ES-I3 (cell line): Measurements from ENCODE around the gene KPTN.
A peak's percentile ranks its signal among the peaks of the same experiment; 100 is the strongest.
"Not testable (repeated sequence)": the region's sequence is repeated elsewhere in the genome, so short reads cannot be mapped to it uniquely, and the experiment has no call there.

Experiments used
- H3K36me3 ChIP-seq: 2 replicates; pipeline ENCODE4 v1.6.1; 2013; ENCODE audit warnings: mild to moderate bottlenecking, low read length, control low read depth, moderate library complexity; ENCODE audit not compliant: insufficient read depth
- H3K4me1 ChIP-seq: 2 replicates; pipeline ENCODE4 v1.6.1; 2013; ENCODE audit warnings: mild to moderate bottlenecking, control low read depth, low read length; ENCODE audit not compliant: insufficient read depth
- H3K9ac ChIP-seq: 2 replicates; pipeline ENCODE4 v1.6.1; 2013; ENCODE audit warnings: low read depth, mild to moderate bottlenecking, low read length, moderate library complexity
- H3K9me3 ChIP-seq: 2 replicates; pipeline ENCODE4 v1.6.1; 2013; ENCODE audit warnings: mild to moderate bottlenecking, low read length, moderate library complexity; ENCODE audit not compliant: control insufficient read depth, insufficient read depth

Gene KPTN

DNA sequence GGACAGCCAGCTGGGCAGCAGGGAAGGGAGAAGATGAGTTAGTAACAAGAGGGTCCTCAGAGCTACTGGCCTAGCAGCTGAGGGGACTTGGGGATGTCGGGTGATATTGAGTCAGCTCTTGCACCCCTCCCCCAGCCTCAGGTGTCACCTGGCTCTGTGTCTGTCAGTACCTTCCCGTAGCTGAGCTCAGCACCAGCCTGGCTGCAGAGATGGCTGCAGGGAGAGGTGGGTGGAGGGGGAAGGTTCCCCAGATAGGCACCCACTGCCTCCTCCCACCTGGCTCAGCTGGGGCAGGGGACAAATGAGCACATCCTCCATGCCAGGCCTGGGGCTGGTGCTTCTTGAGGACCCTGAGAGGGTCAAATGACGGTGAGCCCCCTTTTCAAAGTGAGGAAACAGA, 6.8 kb upstream of the KPTN start:
- H3K36me3 ChIP-seq = peaks cover 4% of the 10 kb centered on the region

DNA sequence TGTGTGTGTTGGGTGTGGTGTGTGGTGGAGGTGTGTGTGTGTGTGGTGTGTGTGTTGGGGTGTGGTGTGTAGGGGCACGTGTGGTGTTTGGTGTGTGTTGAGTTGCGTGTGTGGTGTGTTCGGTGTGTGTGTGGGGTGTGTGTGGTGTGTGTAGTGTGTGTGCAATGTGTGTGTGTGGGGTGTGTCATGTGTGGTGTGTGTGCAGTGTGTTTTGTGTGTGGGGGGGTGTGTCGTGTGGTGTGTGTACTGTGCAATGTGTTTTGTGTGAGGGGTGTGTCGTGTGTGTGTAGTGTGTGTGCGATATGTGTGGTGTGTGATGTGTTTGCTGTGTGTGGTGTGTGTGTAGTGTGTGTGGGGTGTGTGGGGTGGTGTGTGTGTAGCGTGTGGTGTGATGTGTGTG, 6.0 kb upstream of the KPTN start:
- H3K9ac ChIP-seq = no peak overlapping the region
- no peaks in the 10 kb centered on the region for H3K4me1 ChIP-seq
- no peaks in the 10 kb centered on the region for H3K9me3 ChIP-seq
- peaks cover 7% of the 10 kb centered on the region for H3K36me3 ChIP-seq

More for the DNA sequence above, 6.8 kb upstream of the KPTN start:
- Histone ChIP-seq H3K9me3 (no peaks in the 10 kb centered on the region), H3K9ac (no peak overlapping the region), H3K4me1 (no peaks in the 10 kb centered on the region)

DNA sequence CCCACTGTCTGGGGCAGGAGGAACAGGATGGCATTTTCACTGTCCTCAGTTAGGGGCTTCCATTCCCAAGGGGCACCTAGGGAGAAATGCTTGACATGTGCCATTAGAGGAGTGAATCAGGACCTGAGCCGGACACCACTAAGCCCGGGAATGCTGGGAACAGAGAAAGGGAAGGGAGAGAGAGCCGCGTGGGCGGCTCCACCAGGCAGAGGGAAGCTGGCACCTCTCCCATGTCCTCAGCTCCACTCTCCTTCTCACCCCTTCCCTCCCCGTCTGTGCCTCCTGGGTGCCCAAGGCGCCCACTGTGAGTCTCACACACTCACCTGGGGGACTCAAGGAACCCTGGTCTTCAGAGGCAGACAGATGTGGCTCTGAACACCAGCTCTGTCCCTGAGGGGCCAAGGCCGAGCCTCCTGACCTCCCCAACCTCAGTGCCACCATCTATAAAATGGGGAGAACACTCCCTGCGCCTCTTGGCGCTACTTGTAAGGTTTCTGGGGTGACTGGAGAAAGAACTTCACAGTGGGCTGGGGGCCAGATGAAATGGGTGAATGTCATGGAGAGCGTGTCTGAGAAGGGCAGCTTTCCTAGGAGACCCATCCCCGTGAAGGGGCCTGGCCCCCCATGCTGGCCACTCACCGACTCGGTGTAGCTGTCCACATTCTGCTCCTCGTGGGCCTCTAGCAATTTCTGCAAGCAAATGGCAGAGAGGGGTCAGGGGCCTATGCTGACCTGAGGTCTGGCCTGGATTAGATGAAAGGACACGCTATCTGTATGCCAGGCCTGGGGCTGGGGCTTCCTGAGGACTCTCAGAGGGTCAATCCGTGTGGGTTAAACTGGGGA, 5.3 kb upstream of the KPTN start:
- Histone ChIP-seq H3K9me3 (no peaks in the 10 kb centered on the region), H3K9ac (no peak overlapping the region), H3K36me3 (peaks cover 7% of the 10 kb centered on the region), H3K4me1 (no peaks in the 10 kb centered on the region)

DNA sequence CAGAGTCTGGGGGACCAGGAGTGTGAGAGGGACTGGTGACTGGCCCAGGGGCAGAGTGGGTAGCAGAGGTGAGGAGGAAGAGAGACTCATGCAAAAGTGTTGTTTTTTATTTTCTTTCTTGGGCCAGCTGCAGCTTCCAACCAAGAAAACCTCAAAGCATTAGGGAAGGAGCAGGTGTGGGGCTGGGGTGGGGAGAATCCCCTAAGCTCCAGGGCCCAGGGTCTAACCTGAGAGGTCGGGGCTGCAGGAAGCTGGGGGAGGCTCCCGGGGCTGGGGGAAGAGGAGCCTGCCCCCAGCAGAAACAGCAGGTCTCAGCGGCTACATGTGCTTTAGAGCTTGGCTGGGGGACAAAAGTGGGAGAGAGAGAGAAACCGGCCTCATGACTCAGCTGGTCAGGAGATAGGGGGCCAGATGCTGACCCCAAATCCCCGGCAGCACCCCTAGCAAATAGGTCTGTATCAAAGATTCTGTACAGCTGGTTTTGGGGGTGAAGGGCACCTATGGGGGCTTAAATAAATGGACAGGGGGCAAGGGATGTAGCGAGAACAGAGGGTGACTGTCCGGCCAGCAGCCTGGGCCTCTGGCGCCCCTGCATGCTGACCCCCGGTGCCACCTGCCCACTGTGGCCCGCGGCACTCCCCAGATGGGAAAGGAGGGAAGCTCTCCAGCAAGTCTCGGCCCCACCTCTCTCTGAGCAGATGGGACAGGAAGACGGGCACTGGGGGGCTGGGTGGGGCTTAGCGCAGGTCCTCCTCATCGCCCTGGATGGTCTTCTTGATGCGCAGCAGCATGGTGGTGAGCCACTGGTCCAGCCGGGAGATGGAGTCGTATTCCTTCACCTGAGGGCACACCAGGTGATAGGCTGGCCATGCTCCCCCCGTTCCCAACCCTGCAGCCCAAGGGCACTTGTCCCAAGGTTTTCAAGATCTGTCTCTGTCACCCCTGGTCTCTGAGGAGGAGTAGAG, 3.8 kb upstream of the KPTN start:
- H3K4me1 ChIP-seq = no peaks in the 10 kb centered on the region
- peaks cover 7% of the 10 kb centered on the region for H3K36me3 ChIP-seq
- H3K9me3 ChIP-seq = no peaks in the 10 kb centered on the region
- H3K9ac ChIP-seq = no peak overlapping the region

DNA sequence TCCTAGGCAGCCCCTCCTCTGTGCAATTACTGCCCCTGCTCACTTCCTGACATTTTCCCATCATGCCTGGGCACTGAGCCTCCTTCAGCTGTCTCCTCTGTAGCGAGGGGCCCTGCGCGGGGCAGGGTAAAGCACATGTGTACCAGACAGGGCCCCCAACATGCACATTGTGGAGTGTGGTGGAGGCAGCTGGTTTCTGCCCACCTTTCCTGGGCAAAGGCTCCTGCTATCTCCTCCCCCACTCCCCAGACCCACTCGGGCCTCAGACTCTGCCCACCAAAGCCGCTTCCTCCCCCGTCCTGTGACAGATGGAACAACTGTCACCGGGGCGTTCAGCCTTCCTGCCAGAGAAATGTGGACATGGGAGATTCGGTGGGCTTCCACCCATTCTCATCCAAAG, 2.9 kb upstream of the KPTN start:
- H3K4me1 ChIP-seq = no peaks in the 10 kb centered on the region
- peaks cover 7% of the 10 kb centered on the region for H3K36me3 ChIP-seq
- no peaks in the 10 kb centered on the region for H3K9me3 ChIP-seq
- H3K9ac ChIP-seq = no peak overlapping the region

DNA sequence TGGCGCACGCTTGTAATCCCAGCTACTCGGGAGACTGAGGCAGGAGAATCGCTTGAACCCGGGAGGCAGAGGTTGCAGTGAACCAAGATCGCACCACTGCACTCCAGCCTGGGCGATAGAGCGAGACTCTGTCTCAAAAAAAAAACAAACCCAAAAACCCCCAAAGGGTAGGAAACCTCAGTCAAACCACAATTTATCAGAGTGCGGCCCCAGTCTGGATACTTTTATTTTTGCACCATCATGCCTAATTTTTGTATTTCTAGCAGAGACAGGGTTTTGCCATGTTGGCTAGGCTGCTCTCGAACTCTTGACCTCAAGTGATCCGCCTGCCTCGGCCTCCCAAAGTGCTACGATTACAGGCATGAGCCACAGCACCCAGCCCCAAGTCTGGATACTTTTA, 2.2 kb upstream of the KPTN start:
- not testable (repeated sequence) for H3K9me3 ChIP-seq, H3K4me1 ChIP-seq, H3K36me3 ChIP-seq, H3K9ac ChIP-seq

DNA sequence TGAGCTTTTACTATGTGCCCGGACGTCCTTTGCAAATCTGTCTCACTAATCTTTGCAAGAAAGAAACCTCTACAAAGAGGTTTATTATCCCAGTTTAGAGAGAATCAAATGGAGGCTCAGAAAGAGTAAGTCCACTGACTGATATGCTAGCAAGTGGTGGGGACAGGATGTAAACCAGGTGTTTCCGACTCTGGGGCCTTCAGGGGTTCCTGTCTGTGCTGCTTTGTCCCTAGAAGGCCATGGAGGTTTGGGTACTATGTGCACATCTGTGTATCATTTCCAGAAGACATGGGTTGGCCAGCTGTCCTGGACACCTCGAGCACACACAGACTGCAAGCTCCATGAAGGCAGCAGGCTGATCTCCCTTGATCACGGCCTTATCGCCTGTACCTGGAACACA, 1.2 kb upstream of the KPTN start:
- Histone ChIP-seq H3K36me3 (peaks cover 6% of the 10 kb centered on the region), H3K9ac (no peak overlapping the region), H3K4me1 (no peaks in the 10 kb centered on the region), H3K9me3 (no peaks in the 10 kb centered on the region)

DNA sequence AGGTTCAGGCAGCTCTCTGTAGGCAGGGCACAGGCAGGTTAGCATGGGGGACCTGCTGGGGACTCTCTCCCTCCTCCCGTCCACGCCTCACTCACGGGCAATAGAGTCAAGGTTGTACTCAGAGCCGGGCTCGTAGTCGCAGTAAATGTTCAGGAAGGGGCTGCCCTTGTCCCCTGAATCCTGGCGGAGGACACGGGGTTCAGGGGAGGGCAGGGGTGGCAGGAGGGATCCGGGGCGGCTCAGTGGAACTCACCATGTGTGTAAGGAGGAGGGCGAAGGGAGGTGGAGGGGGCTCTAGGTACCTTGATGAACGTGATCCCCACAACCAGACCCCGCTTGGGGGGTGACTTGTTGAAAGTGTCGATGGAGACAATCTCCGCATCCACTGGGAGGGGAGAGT, 819 bp downstream of the KPTN start:
- H3K36me3 ChIP-seq = peaks cover 3% of the 10 kb centered on the region; the same call in 1 of the 2 replicates
- no peak overlapping the region; the same call in 1 of the 2 replicates for H3K9ac ChIP-seq
- H3K9me3 ChIP-seq = no peaks in the 10 kb centered on the region
- no peaks in the 10 kb centered on the region; the same call in 1 of the 2 replicates for H3K4me1 ChIP-seq

DNA sequence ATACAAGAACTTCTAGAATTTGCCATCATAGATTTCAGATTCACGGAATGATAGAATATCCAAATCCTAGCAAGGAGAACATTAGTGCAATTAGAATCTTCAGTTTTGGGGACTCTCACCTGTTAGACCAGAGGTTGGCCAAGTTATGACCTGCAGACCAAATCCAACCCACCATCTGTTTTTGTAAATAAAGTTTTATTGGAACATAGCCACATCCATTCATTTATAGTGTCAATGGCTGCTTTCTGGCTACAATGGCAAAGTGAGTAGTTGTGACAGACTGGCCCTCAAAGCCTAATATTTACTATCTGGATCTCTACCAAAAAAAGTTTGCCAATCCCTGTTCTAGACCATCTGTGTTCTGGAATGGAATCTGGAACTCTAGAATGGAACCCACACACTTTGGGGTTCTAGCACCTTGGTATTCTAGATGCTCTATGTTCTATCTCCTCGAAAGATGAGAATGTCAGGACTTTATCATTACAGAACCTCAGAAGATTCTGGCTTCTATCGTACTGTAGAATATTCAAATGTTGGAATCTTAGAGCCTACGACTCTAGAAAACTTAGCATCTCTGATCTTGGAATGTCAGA, 2.5 kb downstream of the KPTN start:
- Histone ChIP-seq H3K9me3 (no peaks in the 10 kb centered on the region), H3K4me1 (no peaks in the 10 kb centered on the region; the same call in 1 of the 2 replicates), H3K9ac (no peak overlapping the region), H3K36me3 (peaks cover 3% of the 10 kb centered on the region; the same call in 1 of the 2 replicates)

DNA sequence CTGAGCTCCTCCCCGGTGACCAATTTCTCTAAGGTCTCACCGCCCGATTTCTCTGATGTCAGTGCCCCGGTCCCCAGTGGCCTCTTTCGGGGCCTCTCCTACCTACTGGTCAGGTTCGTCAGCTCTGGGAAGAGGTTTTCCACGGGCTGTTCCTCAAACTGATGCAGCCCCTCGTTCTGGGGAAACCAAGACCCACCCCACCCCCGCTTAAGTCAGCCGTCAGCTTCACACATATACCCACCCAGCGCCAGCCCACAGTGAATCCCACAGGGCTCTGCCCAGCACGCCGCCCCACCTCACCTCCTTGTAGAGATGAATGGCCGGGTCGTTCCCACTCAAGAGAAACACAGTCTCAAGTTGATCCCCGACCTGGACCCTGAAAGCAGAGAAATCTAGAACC, 3.4 kb downstream of the KPTN start:
- H3K9ac ChIP-seq = 0 out of 2 replicates have a peak overlapping the region, but pooled peaks have one; percentile 45
- peaks cover 3% of the 10 kb centered on the region; the same call in 1 of the 2 replicates for H3K36me3 ChIP-seq
- H3K4me1 ChIP-seq = no peaks in the 10 kb centered on the region; the same call in 1 of the 2 replicates
- H3K9me3 ChIP-seq = no peaks in the 10 kb centered on the region

DNA sequence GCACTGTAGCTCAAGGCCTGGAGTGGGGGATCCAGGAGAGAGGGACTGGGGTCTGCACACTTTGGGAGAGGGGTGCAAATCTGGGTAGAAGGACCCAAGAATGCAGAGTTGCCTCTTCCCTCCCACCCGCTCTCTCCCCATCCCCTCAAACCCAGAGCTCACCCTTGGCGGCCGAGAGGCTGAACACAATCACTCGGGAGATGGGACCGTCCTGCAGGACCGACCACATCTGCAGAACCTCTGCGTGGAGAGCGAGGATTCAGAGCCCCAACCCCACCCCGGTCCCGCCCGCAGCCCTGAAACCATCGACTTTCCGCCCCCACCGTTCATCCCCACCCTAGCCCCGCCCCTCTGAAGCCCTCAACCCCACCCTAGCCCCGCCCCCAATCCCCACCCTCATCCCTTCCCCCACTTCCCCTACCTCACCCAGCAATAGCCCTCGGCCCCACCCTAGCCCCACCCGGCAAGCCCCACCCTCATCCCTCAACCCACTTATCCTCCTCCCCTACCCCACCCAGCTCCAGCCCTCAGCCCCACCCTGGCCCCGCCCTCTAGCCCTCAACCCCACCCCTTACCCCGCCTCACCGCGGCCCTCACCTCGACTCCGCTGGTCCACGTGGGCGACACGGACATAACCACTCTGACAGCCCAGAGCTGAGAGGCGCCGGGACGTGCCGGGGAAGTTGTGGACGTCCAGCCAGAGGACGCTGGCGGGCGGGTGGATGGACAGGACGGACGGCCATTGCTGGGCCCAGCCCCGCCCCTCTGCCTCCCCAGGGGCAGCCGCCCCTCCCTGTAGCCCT, 4.1 kb downstream of the KPTN start:
- Histone ChIP-seq H3K9me3 (no peaks in the 10 kb centered on the region), H3K9ac (peak overlapping the region; percentile 66), H3K36me3 (no peaks in the 10 kb centered on the region; the same call in 1 of the 2 replicates), H3K4me1 (no peaks in the 10 kb centered on the region; the same call in 1 of the 2 replicates)

DNA sequence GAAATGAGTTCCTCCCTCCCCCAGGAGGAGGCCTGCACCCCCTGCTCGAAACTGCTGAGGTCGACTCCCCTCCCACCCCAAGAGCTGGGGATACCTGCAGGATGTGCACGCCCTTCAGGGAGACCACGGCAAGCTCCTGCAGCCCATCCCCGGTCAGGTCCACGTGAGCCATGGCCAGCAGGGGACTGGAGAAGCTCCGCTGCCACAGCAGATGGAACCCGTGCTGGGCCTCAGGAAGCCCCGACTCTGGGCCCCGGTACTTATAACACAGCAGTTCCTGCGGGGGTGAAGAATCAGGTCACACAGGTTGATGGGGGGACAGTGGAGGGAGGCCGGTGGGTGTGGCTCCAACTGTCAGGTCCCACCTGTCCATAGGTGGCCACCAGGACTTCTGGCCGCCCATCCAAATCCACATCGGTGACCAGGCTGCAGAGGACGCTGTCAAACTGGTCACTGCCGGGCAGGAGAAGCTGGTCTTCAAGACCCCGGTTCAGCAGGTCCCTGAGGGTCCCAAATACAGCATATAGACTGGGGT, 7.5 kb downstream of the KPTN start:
- Histone ChIP-seq H3K9ac (no peak overlapping the region), H3K36me3 (no peaks in the 10 kb centered on the region; the same call in 1 of the 2 replicates), H3K4me1 (no peaks in the 10 kb centered on the region; the same call in 1 of the 2 replicates), H3K9me3 (no peaks in the 10 kb centered on the region)

DNA sequence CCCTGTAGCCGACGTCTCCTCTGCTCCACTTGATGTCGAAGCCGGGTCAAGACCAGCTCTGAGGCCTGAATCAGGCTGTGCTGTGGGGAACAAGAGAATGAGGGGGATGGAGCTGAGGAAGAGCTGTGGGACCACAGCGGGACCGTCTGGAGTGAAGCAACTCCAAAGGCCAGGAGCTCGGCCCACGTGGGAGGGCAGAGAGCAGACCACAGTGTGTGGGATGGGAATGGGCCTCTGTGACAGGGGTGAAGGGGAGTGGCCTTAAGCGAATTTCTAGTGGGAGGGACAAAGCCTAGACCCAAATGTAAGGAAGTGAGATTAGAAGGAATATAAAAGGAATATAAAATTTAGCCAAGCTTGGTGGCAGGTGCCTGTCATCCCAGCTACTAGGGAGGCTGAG, 8.6 kb downstream of the KPTN start:
- no peak overlapping the region for H3K9ac ChIP-seq

More for the DNA sequence above, 8.6 kb downstream of the KPTN start:
- Histone ChIP-seq H3K4me1 (peaks cover under 1% of the 10 kb centered on the region; the same call in 1 of the 2 replicates), H3K9me3 (no peaks in the 10 kb centered on the region), H3K36me3 (no peaks in the 10 kb centered on the region; the same call in 1 of the 2 replicates)
